ENCODE results near the gene MRGPRX1. TPM values are rescaled to one million over a fixed set of nuclear protein-coding genes. Genes with fewer than 3 reads are reported as not detected.

Gene MRGPRX1
- total and polyA plus RNA-seq, 2 donors (not counting 3 experiments of a cell fraction or from before 2014, with no cell fraction given), result not detected

- no peak for FAIRE-seq
- dilution Hi-C loops (cut with MboI; ENCODE audit: extremely low pct_ligation_motif_present, low sequenced_read_pairs), result no loop called here
- BruUV-seq (replicated peaks), result no TSS peak
- Histone ChIP-seq H3K4me2 (ENCODE audit: insufficient read depth, low read length) (no peak overlapping the region), H3K4me3 (replicated peaks in 1 of 3; ENCODE audit: insufficient read depth in 1 of 3, low read depth in 1 of 3, low read length in 3 of 3) (no peak overlapping the region), H3K9ac (replicated peaks; ENCODE audit: extremely low read depth, insufficient read depth, low read length) (no peak overlapping the region), H3K27ac (ENCODE audit: insufficient read depth, low read depth, low read length) (no peak overlapping the region), H3K79me2 (ENCODE audit: control insufficient read depth, insufficient read depth, low read length) (no peaks in the 10 kb centered on the region), H3K36me3 (ENCODE audit: control insufficient read depth in 2 of 2, extremely low read depth in 1 of 2, insufficient read depth in 2 of 2, low read length in 2 of 2) (no peaks in the 10 kb centered on the region), H4K20me1 (replicated peaks; ENCODE audit: control insufficient read depth, extremely low read depth, insufficient read depth, low read length) (no peaks in the 10 kb centered on the region), H3K27me3 (ENCODE audit: control insufficient read depth in 2 of 2, insufficient read depth in 2 of 2, low read length in 2 of 2) (no peaks in the 10 kb centered on the region), H3K9me3 (replicated peaks; ENCODE audit: control insufficient read depth, insufficient read depth, low read length) (no peaks in the 10 kb centered on the region), H3K9me1 (replicated peaks; ENCODE audit: control insufficient read depth, extremely low read depth, insufficient read depth, low read length) (no peaks in the 10 kb centered on the region), H2AFZ (ENCODE audit: low read depth, low read length) (no peak overlapping the region), H3K4me1 (ENCODE audit: control insufficient read depth, extremely low read depth, insufficient read depth, low read length) (no peaks in the 10 kb centered on the region)
- intact Hi-C loops (cut with micrococcal nuclease), result no loop called here
- DNase-seq (ENCODE audit: low read depth, low spot score), result no peak
- TF ChIP-seq JUN (IDR thresholded peaks at IDR 0.05; ENCODE audit: borderline replicate concordance, insufficient read depth, insufficient read length, low read depth) (no peak), POLR2AphosphoS5 (IDR thresholded peaks at IDR 0.05; ENCODE audit: insufficient read depth, low read depth, low read length) (no peak), MAX (IDR thresholded peaks at IDR 0.05; ENCODE audit: insufficient read depth, insufficient read length) (no peak), MYC (IDR thresholded peaks at IDR 0.05; ENCODE audit: low read depth, low read length) (no peak), GATA2 (IDR thresholded peaks at IDR 0.05; ENCODE audit: insufficient read depth, insufficient read length, low read depth, low read length) (no peak), FOS (IDR thresholded peaks at IDR 0.05; ENCODE audit: borderline replicate concordance, insufficient read depth, low read length) (no peak), POLR2A (IDR thresholded peaks at IDR 0.05; ENCODE audit: low read depth, low read length) (no peak), CTCF (IDR thresholded peaks at IDR 0.05; ENCODE audit: extremely low read depth in 1 of 2, insufficient read depth in 1 of 2, low read depth in 1 of 2, low read length in 2 of 2) (no peak), EZH2 (IDR thresholded peaks at IDR 0.05; ENCODE audit: borderline replicate concordance, low read depth, low read length, severe bottlenecking) (no peak)
- CTCF ChIA-PET, result no interaction called here
- POLR2A ChIA-PET, result no interaction called here
These were observed 42.7 kb upstream of the MRGPRX1 start for GRCh38 chr11:18981897-18982296.

All from endothelial cell of umbilical vein (primary cell).